ENCODE measurements around the gene CCNE1. TPM values are rescaled to one million over a fixed set of nuclear protein-coding genes. Genes with fewer than 3 reads are reported as not detected.

Gene CCNE1
- total RNA-seq, 1 experiment from 2014 or later = 36.0 TPM

DNA sequence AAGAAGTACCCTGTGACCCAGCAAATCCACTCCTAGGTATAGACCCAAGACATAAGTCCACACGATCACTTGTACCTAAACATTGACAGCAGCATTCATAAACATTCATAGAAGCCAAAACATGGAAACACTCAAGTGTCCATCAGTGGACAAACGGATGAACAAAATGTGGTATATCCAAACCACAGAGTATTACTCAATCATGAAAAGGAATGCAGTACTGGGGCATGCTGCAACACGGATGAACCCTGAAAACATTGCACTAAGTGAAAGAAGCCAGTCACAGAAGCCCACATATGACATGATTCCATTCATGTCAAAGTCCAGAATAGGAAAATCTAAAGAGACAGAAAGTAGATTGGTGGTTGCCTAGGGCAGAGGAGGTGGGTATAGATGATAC is 22.8 kb upstream of the CCNE1 start:
- Mint-ChIP-seq H3K4me3 (no peak overlapping the region), H3K36me3 (no peaks in the 10 kb centered on the region)
- TF ChIP-seq PRDM15 (CRISPR knock-in tag; IDR thresholded peaks at IDR 0.05) = no peak
- no peak for TF ChIP-seq NR2C2 (CRISPR knock-in tag; IDR thresholded peaks at IDR 0.05)
- TF ChIP-seq KAT7 (CRISPR knock-in tag; IDR thresholded peaks at IDR 0.05; ENCODE audit: borderline replicate concordance) = no peak
- TF ChIP-seq, protein P1, sequence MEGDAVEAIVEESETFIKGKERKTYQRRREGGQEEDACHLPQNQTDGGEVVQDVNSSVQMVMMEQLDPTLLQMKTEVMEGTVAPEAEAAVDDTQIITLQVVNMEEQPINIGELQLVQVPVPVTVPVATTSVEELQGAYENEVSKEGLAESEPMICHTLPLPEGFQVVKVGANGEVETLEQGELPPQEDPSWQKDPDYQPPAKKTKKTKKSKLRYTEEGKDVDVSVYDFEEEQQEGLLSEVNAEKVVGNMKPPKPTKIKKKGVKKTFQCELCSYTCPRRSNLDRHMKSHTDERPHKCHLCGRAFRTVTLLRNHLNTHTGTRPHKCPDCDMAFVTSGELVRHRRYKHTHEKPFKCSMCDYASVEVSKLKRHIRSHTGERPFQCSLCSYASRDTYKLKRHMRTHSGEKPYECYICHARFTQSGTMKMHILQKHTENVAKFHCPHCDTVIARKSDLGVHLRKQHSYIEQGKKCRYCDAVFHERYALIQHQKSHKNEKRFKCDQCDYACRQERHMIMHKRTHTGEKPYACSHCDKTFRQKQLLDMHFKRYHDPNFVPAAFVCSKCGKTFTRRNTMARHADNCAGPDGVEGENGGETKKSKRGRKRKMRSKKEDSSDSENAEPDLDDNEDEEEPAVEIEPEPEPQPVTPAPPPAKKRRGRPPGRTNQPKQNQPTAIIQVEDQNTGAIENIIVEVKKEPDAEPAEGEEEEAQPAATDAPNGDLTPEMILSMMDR (IDR thresholded peaks at IDR 0.05) = no peak
- TF ChIP-seq ZNF416 (CRISPR knock-in tag; IDR thresholded peaks at IDR 0.05) = no peak
- no peak for TF ChIP-seq SMAD3 (CRISPR knock-in tag; IDR thresholded peaks at IDR 0.05; ENCODE audit: borderline replicate concordance)
- TF ChIP-seq NFE2L1 (CRISPR knock-in tag; IDR thresholded peaks at IDR 0.05) = no peak
- TF ChIP-seq ZNF671 (CRISPR knock-in tag; IDR thresholded peaks at IDR 0.05) = no peak
- TF ChIP-seq, protein P2, sequence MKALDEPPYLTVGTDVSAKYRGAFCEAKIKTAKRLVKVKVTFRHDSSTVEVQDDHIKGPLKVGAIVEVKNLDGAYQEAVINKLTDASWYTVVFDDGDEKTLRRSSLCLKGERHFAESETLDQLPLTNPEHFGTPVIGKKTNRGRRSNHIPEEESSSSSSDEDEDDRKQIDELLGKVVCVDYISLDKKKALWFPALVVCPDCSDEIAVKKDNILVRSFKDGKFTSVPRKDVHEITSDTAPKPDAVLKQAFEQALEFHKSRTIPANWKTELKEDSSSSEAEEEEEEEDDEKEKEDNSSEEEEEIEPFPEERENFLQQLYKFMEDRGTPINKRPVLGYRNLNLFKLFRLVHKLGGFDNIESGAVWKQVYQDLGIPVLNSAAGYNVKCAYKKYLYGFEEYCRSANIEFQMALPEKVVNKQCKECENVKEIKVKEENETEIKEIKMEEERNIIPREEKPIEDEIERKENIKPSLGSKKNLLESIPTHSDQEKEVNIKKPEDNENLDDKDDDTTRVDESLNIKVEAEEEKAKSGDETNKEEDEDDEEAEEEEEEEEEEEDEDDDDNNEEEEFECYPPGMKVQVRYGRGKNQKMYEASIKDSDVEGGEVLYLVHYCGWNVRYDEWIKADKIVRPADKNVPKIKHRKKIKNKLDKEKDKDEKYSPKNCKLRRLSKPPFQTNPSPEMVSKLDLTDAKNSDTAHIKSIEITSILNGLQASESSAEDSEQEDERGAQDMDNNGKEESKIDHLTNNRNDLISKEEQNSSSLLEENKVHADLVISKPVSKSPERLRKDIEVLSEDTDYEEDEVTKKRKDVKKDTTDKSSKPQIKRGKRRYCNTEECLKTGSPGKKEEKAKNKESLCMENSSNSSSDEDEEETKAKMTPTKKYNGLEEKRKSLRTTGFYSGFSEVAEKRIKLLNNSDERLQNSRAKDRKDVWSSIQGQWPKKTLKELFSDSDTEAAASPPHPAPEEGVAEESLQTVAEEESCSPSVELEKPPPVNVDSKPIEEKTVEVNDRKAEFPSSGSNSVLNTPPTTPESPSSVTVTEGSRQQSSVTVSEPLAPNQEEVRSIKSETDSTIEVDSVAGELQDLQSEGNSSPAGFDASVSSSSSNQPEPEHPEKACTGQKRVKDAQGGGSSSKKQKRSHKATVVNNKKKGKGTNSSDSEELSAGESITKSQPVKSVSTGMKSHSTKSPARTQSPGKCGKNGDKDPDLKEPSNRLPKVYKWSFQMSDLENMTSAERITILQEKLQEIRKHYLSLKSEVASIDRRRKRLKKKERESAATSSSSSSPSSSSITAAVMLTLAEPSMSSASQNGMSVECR (CRISPR knock-in tag; IDR thresholded peaks at IDR 0.05; ENCODE audit: borderline replicate concordance) = no peak
- no peak for TF ChIP-seq GTF2I (CRISPR knock-in tag; conservative IDR thresholded peaks at IDR 0.05)
- no peak for TF ChIP-seq ZNF263 (CRISPR knock-in tag; IDR thresholded peaks at IDR 0.05; ENCODE audit: low read depth)
- TF ChIP-seq SOX15 (CRISPR knock-in tag; IDR thresholded peaks at IDR 0.05) = no peak
- no peak for TF ChIP-seq AFF4 (CRISPR knock-in tag; IDR thresholded peaks at IDR 0.05; ENCODE audit: borderline replicate concordance)
- TF ChIP-seq FOXJ3 (CRISPR knock-in tag; IDR thresholded peaks at IDR 0.05; ENCODE audit: borderline replicate concordance) = no peak
- no peak for TF ChIP-seq FOXP4 (CRISPR knock-in tag; IDR thresholded peaks at IDR 0.05)
- TF ChIP-seq, protein P3, sequence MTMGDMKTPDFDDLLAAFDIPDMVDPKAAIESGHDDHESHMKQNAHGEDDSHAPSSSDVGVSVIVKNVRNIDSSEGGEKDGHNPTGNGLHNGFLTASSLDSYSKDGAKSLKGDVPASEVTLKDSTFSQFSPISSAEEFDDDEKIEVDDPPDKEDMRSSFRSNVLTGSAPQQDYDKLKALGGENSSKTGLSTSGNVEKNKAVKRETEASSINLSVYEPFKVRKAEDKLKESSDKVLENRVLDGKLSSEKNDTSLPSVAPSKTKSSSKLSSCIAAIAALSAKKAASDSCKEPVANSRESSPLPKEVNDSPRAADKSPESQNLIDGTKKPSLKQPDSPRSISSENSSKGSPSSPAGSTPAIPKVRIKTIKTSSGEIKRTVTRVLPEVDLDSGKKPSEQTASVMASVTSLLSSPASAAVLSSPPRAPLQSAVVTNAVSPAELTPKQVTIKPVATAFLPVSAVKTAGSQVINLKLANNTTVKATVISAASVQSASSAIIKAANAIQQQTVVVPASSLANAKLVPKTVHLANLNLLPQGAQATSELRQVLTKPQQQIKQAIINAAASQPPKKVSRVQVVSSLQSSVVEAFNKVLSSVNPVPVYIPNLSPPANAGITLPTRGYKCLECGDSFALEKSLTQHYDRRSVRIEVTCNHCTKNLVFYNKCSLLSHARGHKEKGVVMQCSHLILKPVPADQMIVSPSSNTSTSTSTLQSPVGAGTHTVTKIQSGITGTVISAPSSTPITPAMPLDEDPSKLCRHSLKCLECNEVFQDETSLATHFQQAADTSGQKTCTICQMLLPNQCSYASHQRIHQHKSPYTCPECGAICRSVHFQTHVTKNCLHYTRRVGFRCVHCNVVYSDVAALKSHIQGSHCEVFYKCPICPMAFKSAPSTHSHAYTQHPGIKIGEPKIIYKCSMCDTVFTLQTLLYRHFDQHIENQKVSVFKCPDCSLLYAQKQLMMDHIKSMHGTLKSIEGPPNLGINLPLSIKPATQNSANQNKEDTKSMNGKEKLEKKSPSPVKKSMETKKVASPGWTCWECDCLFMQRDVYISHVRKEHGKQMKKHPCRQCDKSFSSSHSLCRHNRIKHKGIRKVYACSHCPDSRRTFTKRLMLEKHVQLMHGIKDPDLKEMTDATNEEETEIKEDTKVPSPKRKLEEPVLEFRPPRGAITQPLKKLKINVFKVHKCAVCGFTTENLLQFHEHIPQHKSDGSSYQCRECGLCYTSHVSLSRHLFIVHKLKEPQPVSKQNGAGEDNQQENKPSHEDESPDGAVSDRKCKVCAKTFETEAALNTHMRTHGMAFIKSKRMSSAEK (CRISPR knock-in tag; IDR thresholded peaks at IDR 0.05; ENCODE audit: borderline replicate concordance) = no peak

More for the DNA sequence above, 22.8 kb upstream of the CCNE1 start:
- H3K27ac Mint-ChIP-seq = no peak overlapping the region
- DNase-seq (ENCODE audit: low spot score) (no peak), ATAC-seq (no peak)
- ChIA-PET POLR2A (interaction anchor here (0.7 kb wide), 1 partner anchor 357 kb away, joined by 3 read pairs; no protein-coding TSS in a partner anchor), CTCF (interaction anchor here (0.7 to 1.3 kb wide), 3 partner anchors 59 to 95 kb away, joined by 3 to 4 read pairs (median 4); no protein-coding TSS in a partner anchor)
- H3K27me3 Mint-ChIP-seq (ENCODE audit: low read depth) = no peaks in the 10 kb centered on the region
- no peaks in the 10 kb centered on the region for H3K4me1 Mint-ChIP-seq
- 0 out of 2 replicates have a peak, but pooled peaks cover 3% of the 10 kb centered on the region for H3K9me3 Mint-ChIP-seq
